HepG2 (cell line): Measurements from ENCODE around the gene SLC12A5. TPM values are rescaled to one million over a fixed set of nuclear protein-coding genes. Genes with fewer than 3 reads are reported as not detected.

Experiments used
- ATAC-seq: fragments of 200-7000 bp; cut with Tn5 transposase; 3 replicates; pipeline ENCODE4 v1.9.1; 2020; ENCODE audit warnings: mild to moderate bottlenecking, moderate library complexity
- BruUV-seq: library from RNA; stranded (reverse); fragments of 400-500 nt; replicated peaks from 2 replicates; lab custom pipeline; 2021; lab: Mats Ljungman, UMichigan
- CTCF ChIA-PET: fragments of 300-600 bp; formaldehyde crosslinking; extraction: SDS; loops from one replicate; lab custom pipeline; 2021; ENCODE audit warnings: low total read pairs, inconsistent platforms, low intra/inter-chr PET ratio; lab: Yijun Ruan, JAX
- POLR2A ChIA-PET: fragments of 350-600 bp; sonication (Branson Sonifier 250); formaldehyde crosslinking; loops from one replicate; lab custom pipeline; 2020; ENCODE audit warnings: antibody characterized with exemption, inconsistent platforms; lab: Yijun Ruan, JAX
- DNase-seq: peaks from one replicate; pipeline ENCODE4 v3.0.0-alpha.2; 2015; ENCODE audit warnings: low spot score
- FAIRE-seq: peaks from 3 replicates; lab custom pipeline; 2011; peaks lifted over from hg19 to GRCh38; lab: Jason Lieb, UNC
- H2AFZ ChIP-seq: one replicate; pipeline ENCODE4 v1.6.1; 2011; ENCODE audit warnings: low read length, inconsistent platforms
- H3K27ac ChIP-seq: fragments of 300-600 bp; 3 replicates; pipeline ENCODE4 v1.8.0; 2011; ENCODE audit warnings: mixed run types, mild to moderate bottlenecking, mixed read lengths, low read length, inconsistent platforms; ENCODE audit not compliant: insufficient read depth; ENCODE audit errors: extremely low read length
- H3K27me3 ChIP-seq, 2 experiments: fragments of 200-600 bp in 1 of 2; 2 replicates in 1 of 2; 3 replicates in 1 of 2; pipeline versions ENCODE4 v1.6.0 to v1.8.0; 2011; ENCODE audit warnings: low read length in 2 of 2, mild to moderate bottlenecking in 2 of 2, moderate library complexity in 2 of 2, inconsistent platforms in 1 of 2; ENCODE audit not compliant: insufficient read depth in 2 of 2, control insufficient read depth in 1 of 2
- H3K36me3 ChIP-seq, 2 experiments: fragments of 200-600 bp in 1 of 2; replicated peaks in 1 of 2; 2 replicates in 1 of 2; 3 replicates in 1 of 2; pipeline versions ENCODE4 v1.5.1 to v1.8.0; 2011; ENCODE audit warnings: low read length in 2 of 2, inconsistent platforms in 1 of 2; ENCODE audit not compliant: insufficient read depth in 2 of 2, control insufficient read depth in 1 of 2
- H3K4me1 ChIP-seq: 2 replicates; pipeline ENCODE4 v1.5.1; 2012; ENCODE audit warnings: low read length, inconsistent platforms; ENCODE audit not compliant: insufficient read depth
- H3K4me2 ChIP-seq: 2 replicates; pipeline ENCODE4 v1.6.0; 2011; ENCODE audit warnings: low read depth, low read length, inconsistent platforms
- H3K4me3 ChIP-seq, 3 experiments: fragments of 200-600 bp in 1 of 3; sonication (generic), shearing (Covaris generic) in 1 of 3; replicated peaks in 1 of 3; 2 replicates each; pipeline ENCODE4 v1.5.1; 2011 to 2016; ENCODE audit warnings: low read length in 3 of 3, inconsistent platforms in 2 of 3, low read depth in 2 of 3, mild to moderate bottlenecking in 2 of 3, control low read depth in 1 of 3, mixed read lengths in 1 of 3; ENCODE audit not compliant: insufficient read depth in 1 of 3
- H3K79me2 ChIP-seq: one replicate; pipeline ENCODE4 v1.6.1; 2011; ENCODE audit warnings: low read length, inconsistent platforms; ENCODE audit not compliant: insufficient read depth
- H3K9ac ChIP-seq: 2 replicates; pipeline ENCODE4 v1.6.0; 2011; ENCODE audit warnings: mild to moderate bottlenecking, low read depth, low read length, inconsistent platforms; ENCODE audit not compliant: insufficient read depth
- H3K9me3 ChIP-seq: 2 replicates; pipeline ENCODE4 v1.5.1; 2012; ENCODE audit warnings: mild to moderate bottlenecking, low read length
- H4K20me1 ChIP-seq: 2 replicates; pipeline ENCODE4 v1.6.0; 2011; ENCODE audit warnings: inconsistent platforms, mild to moderate bottlenecking, low read length, moderate library complexity; ENCODE audit not compliant: insufficient read depth
- ATAD3A ChIP-seq: sonication (generic); formaldehyde crosslinking; IDR thresholded peaks from 2 replicates; pipeline ENCODE4 v1.4.0; 2020; ENCODE audit warnings: missing genetic modification reagents
- ATF7 ChIP-seq, 2 experiments: fragments of 450-650 bp in 1 of 2; sonication (generic) in 1 of 2; formaldehyde crosslinking in 1 of 2; IDR thresholded peaks; 2 replicates each; pipeline versions ENCODE4 v1.4.0 to v1.6.1; 2016 to 2020; ENCODE audit warnings: antibody characterized with exemption in 1 of 2, mild to moderate bottlenecking in 1 of 2, missing genetic modification reagents in 1 of 2
- E2F1 ChIP-seq: sonication (generic); formaldehyde crosslinking; IDR thresholded peaks from 2 replicates; pipeline ENCODE4 v1.5.0; 2020; ENCODE audit warnings: missing genetic modification reagents
- FOXP1 ChIP-seq, 2 experiments: fragments of 450-650 bp in 1 of 2; IDR thresholded peaks; 2 replicates each; pipeline ENCODE4 v1.6.1; 2017 to 2018; ENCODE audit warnings: antibody characterized with exemption in 1 of 2
- FUBP1 ChIP-seq: sonication (generic); formaldehyde crosslinking; IDR thresholded peaks from 2 replicates; pipeline ENCODE4 v1.5.1; 2020; ENCODE audit warnings: missing genetic modification reagents, mild to moderate bottlenecking, borderline replicate concordance
- HNRNPLL ChIP-seq: fragments of 200-400 bp; formaldehyde crosslinking; IDR thresholded peaks from 2 replicates; pipeline ENCODE4 v1.6.1; 2017; ENCODE audit warnings: mild to moderate bottlenecking, low read depth, low read length; ENCODE audit not compliant: poor library complexity, severe bottlenecking
- IKZF1 ChIP-seq: fragments of 450-650 bp; IDR thresholded peaks from 2 replicates; pipeline ENCODE4 v1.7.1; 2016
- JDP2 ChIP-seq: sonication (generic); formaldehyde crosslinking; IDR thresholded peaks from 2 replicates; pipeline ENCODE4 v1.8.1; 2022; ENCODE audit warnings: missing genetic modification reagents, borderline replicate concordance
- LCORL ChIP-seq, 2 experiments: fragments of 450-650 bp in 1 of 2; sonication (generic) in 1 of 2; formaldehyde crosslinking in 1 of 2; IDR thresholded peaks; 2 replicates each; pipeline versions ENCODE4 v1.5.0 to v1.6.1; 2017 to 2020; ENCODE audit warnings: antibody characterized with exemption in 1 of 2, missing genetic modification reagents in 1 of 2
- NONO ChIP-seq, 2 experiments: fragments of 450-650 bp in 1 of 2; sonication (generic) in 1 of 2; formaldehyde crosslinking in 1 of 2; IDR thresholded peaks in 1 of 2; conservative IDR thresholded peaks in 1 of 2; 2 replicates each; pipeline versions ENCODE4 v1.6.1 to v1.8.0; 2017 to 2022; ENCODE audit warnings: mild to moderate bottlenecking in 1 of 2, missing genetic modification reagents in 1 of 2, moderate library complexity in 1 of 2
- PHB2 ChIP-seq: fragments of 450-650 bp; IDR thresholded peaks from 2 replicates; pipeline ENCODE4 v1.6.1; 2018; ENCODE audit not compliant: partially characterized antibody
- RAD51 ChIP-seq: fragments of 450-650 bp; IDR thresholded peaks from 2 replicates; pipeline ENCODE4 v1.6.1; 2016; ENCODE audit warnings: borderline replicate concordance
- RARA ChIP-seq: IDR thresholded peaks from 2 replicates; pipeline ENCODE4 v1.6.1; 2016; ENCODE audit warnings: missing genetic modification reagents, missing compliant biosample characterization
- SOX13 ChIP-seq, 3 experiments: fragments of 450-650 bp in 1 of 3; sonication (generic) in 1 of 3; formaldehyde crosslinking in 1 of 3; IDR thresholded peaks in 2 of 3; conservative IDR thresholded peaks in 1 of 3; 2 replicates each; pipeline versions ENCODE4 v1.5.0 to v1.6.1; 2016 to 2020; ENCODE audit warnings: antibody characterized with exemption in 1 of 3, mild to moderate bottlenecking in 1 of 3, missing compliant biosample characterization in 1 of 3, missing genetic modification reagents in 1 of 3, moderate library complexity in 1 of 3
- SOX6 ChIP-seq, 2 experiments: fragments of 450-650 bp in 1 of 2; sonication (generic) in 1 of 2; formaldehyde crosslinking in 1 of 2; IDR thresholded peaks; 2 replicates each; pipeline versions ENCODE4 v1.4.0 to v1.6.1; 2017 to 2020; ENCODE audit warnings: antibody characterized with exemption in 1 of 2, mild to moderate bottlenecking in 1 of 2, missing genetic modification reagents in 1 of 2
- ZNF256 ChIP-seq: sonication (generic); formaldehyde crosslinking; conservative IDR thresholded peaks from 2 replicates; pipeline ENCODE4 v1.4.0; 2020; ENCODE audit warnings: missing genetic modification reagents
- ZNF484 ChIP-seq: sonication (generic); formaldehyde crosslinking; IDR thresholded peaks from 2 replicates; pipeline ENCODE4 v1.5.1; 2020; ENCODE audit warnings: mild to moderate bottlenecking, low read depth, missing genetic modification reagents, borderline replicate concordance
- ZNF724P ChIP-seq: sonication (generic); formaldehyde crosslinking; IDR thresholded peaks from 2 replicates; pipeline ENCODE4 v1.8.0; 2022; ENCODE audit warnings: missing genetic modification reagents, borderline replicate concordance
- ZSCAN12 ChIP-seq: sonication (generic); formaldehyde crosslinking; IDR thresholded peaks from 2 replicates; pipeline ENCODE4 v1.9.0; 2021; ENCODE audit warnings: mild to moderate bottlenecking, missing genetic modification reagents
- WGBS: methylation state at CpG from one replicate; pipeline ENCODE4 v1.1.6; 2017; ENCODE audit warnings: low lambda C conversion rate; 5-methylcytosine and 5-hydroxymethylcytosine counted together
- in situ Hi-C: cut with HindIII; loops from 2 replicates; pipeline ENCODE4 v1.10.0; 2017; ENCODE audit warnings: low pct_unique_long_range_greater_than_20kb; ENCODE audit not compliant: extremely low pct_ligation_motif_present
- intact Hi-C: fragments of 100-400 bp; cut with micrococcal nuclease; formaldehyde crosslinking; loops from one replicate; pipeline ENCODE4 v1.10.0; 2022; ENCODE audit not compliant: unreplicated experiment
- polyA plus RNA-seq, 8 experiments: library from polyadenylated mRNA; depleted of rRNA in 3 of 8; stranded (reverse) in 7 of 8; unstranded in 1 of 8; fragments of >200 nt; fragmentation: Illumina TruSeq in 4 of 8; extraction: Trizol in 4 of 8; gene quantifications; 2 replicates each; pipeline versions ENCODE4 v1.2.1 to v1.2.3, GENCODE V29; 2011 to 2016; ENCODE audit warnings: low read depth in 4 of 8, missing spikeins in 1 of 8, mixed read lengths in 1 of 8; ENCODE audit not compliant: insufficient read depth in 1 of 8
- total RNA-seq, 5 experiments: library from RNA; depleted of rRNA; stranded (reverse); fragments of >200 nt; fragmentation: Illumina TruSeq; extraction: Trizol; gene quantifications; 2 replicates each; pipeline ENCODE4 v1.2.3, GENCODE V29; 2016; ENCODE audit warnings: low read depth in 1 of 5
- TF ChIP-seq, protein P1 (sequence below): sonication (generic); formaldehyde crosslinking; IDR thresholded peaks from 2 replicates; pipeline ENCODE4 v1.8.0; 2022; ENCODE audit warnings: missing genetic modification reagents, mild to moderate bottlenecking, borderline replicate concordance

Gene SLC12A5
- total and polyA plus RNA-seq, 2 of the 13 experiments (the other 11 are each of a cell fraction or from before 2014, with no cell fraction given) = 4.3 to 5.4 TPM

DNA sequence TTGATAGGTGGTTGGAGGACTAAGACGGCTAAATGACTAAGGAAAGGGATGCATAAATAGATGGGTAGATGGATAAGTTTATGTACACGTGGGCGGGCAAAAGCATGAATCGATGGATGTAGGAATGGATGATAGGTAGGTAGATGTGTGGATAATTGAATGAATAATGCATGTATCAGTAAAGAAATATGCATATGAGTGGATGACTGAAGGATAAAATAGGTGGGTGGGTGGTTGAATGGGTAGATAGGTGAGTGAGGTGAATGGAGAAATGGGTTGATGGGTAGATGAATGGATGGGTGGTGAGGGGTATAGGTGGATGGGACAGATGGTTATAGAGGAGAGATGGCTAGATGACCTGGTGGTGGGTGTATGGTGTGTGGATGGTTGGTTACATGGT lies 20.2 kb downstream of the SLC12A5 start:
- intact Hi-C loops = no loop called here
- H3K9ac ChIP-seq = no peak overlapping the region
- H3K4me3 ChIP-seq = no peak overlapping the region
- no peak for ATAC-seq
- H3K27me3 ChIP-seq = peaks cover 0 to 6% of the 10 kb centered on the region in 2 experiments; a peak in 1 of 5 replicates
- H4K20me1 ChIP-seq = peaks cover 2% of the 10 kb centered on the region; the same call in 1 of the 2 replicates
- H3K9me3 ChIP-seq = no peaks in the 10 kb centered on the region
- no peak overlapping the region for H2AFZ ChIP-seq
- ChIA-PET CTCF (no interaction called here), POLR2A (no interaction called here)
- WGBS = 27% methylated on average over 4 of the region's 4 CpGs
- H3K4me2 ChIP-seq = no peak overlapping the region
- peaks cover 7% of the 10 kb centered on the region; the same call in 1 of the 2 replicates for H3K4me1 ChIP-seq
- FAIRE-seq = no peak
- no peaks in the 10 kb centered on the region for H3K36me3 ChIP-seq
- H3K27ac ChIP-seq = no peak overlapping the region
- no peak for DNase-seq
- in situ Hi-C loops = no loop called here
- H3K79me2 ChIP-seq = no peaks in the 10 kb centered on the region
- BruUV-seq = no TSS peak
- TF ChIP-seq SOX13 (IDR thresholded peaks at IDR 0.05) (no peak), SOX13 (CRISPR knock-in tag; conservative IDR thresholded peaks at IDR 0.05 in 1 of 2, IDR thresholded peaks at IDR 0.05 in 1 of 2) (no peak), FUBP1 (CRISPR knock-in tag) (no peak), RAD51 (peak; percentile 19; the same call in 1 of the 2 replicates), ZNF256 (CRISPR knock-in tag) (no peak), PHB2 (peak; percentile 28), FOXP1 (IDR thresholded peaks at IDR 0.05) (0 out of 2 replicates have a peak, but pooled peaks have one; percentile 18), FOXP1 (CRISPR knock-in tag; IDR thresholded peaks at IDR 0.05) (no peak), JDP2 (CRISPR knock-in tag) (no peak), ZSCAN12 (CRISPR knock-in tag) (no peak), ATF7 (IDR thresholded peaks at IDR 0.05) (peak; percentile 29; the same call in 1 of the 2 replicates), ATF7 (CRISPR knock-in tag; IDR thresholded peaks at IDR 0.05) (no peak), IKZF1 (peak; percentile 87; the same call in 1 of the 2 replicates), ATAD3A (CRISPR knock-in tag) (no peak), E2F1 (CRISPR knock-in tag) (no peak), HNRNPLL (no peak), ZNF484 (CRISPR knock-in tag) (no peak), ZNF724P (CRISPR knock-in tag) (no peak), RARA (CRISPR knock-in tag) (no peak), LCORL (IDR thresholded peaks at IDR 0.05) (peak; percentile 27; the same call in 1 of the 2 replicates), LCORL (CRISPR knock-in tag; IDR thresholded peaks at IDR 0.05) (no peak), NONO (IDR thresholded peaks at IDR 0.05) (0 out of 2 replicates have a peak, but pooled peaks have one; percentile 69), NONO (CRISPR knock-in tag; conservative IDR thresholded peaks at IDR 0.05) (no peak), SOX6 (IDR thresholded peaks at IDR 0.05) (peak; percentile 90; the same call in 1 of the 2 replicates), SOX6 (CRISPR knock-in tag; IDR thresholded peaks at IDR 0.05) (no peak)
- TF ChIP-seq, protein P1, sequence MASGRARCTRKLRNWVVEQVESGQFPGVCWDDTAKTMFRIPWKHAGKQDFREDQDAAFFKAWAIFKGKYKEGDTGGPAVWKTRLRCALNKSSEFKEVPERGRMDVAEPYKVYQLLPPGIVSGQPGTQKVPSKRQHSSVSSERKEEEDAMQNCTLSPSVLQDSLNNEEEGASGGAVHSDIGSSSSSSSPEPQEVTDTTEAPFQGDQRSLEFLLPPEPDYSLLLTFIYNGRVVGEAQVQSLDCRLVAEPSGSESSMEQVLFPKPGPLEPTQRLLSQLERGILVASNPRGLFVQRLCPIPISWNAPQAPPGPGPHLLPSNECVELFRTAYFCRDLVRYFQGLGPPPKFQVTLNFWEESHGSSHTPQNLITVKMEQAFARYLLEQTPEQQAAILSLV (CRISPR knock-in tag) = no peak
